ENCODE measurements around the gene CISH. TPM values are rescaled to one million over a fixed set of nuclear protein-coding genes. Genes with fewer than 3 reads are reported as not detected.

Gene CISH
- total and polyA plus RNA-seq, 9 donors: 6.2 to 28.0 (median 21.9) TPM

- no peaks in the 10 kb centered on the region for H3K9me3 ChIP-seq
- intact Hi-C loops (cut with DNase I): no loop called here
- no peak overlapping the region for H3K4me3 ChIP-seq
- no peaks in the 10 kb centered on the region for H3K36me3 ChIP-seq
- no peak overlapping the region for H3K27ac ChIP-seq
- peaks cover 1% of the 10 kb centered on the region for H3K4me1 ChIP-seq (ENCODE audit: insufficient read depth)
- no peak for DNase-seq
- 64 to 73% (median 66%) methylated on average over 3 of the region's 3 CpGs for WGBS, 3 donors
- TF ChIP-seq EP300 (IDR thresholded peaks at IDR 0.05) (no peak), POLR2A (IDR thresholded peaks at IDR 0.05) (no peak)
- TF ChIP-seq, protein P1, sequence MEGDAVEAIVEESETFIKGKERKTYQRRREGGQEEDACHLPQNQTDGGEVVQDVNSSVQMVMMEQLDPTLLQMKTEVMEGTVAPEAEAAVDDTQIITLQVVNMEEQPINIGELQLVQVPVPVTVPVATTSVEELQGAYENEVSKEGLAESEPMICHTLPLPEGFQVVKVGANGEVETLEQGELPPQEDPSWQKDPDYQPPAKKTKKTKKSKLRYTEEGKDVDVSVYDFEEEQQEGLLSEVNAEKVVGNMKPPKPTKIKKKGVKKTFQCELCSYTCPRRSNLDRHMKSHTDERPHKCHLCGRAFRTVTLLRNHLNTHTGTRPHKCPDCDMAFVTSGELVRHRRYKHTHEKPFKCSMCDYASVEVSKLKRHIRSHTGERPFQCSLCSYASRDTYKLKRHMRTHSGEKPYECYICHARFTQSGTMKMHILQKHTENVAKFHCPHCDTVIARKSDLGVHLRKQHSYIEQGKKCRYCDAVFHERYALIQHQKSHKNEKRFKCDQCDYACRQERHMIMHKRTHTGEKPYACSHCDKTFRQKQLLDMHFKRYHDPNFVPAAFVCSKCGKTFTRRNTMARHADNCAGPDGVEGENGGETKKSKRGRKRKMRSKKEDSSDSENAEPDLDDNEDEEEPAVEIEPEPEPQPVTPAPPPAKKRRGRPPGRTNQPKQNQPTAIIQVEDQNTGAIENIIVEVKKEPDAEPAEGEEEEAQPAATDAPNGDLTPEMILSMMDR (IDR thresholded peaks at IDR 0.05): no peak
- H3K27me3 ChIP-seq: no peaks in the 10 kb centered on the region
These were observed 42.5 kb upstream of the CISH start for GRCh38 chr3:50653937-50654595.

GRCh38 chr3:50652709-50653108, 41.1 kb upstream of the CISH start:
- no peak for DNase-seq
- TF ChIP-seq POLR2A (IDR thresholded peaks at IDR 0.05): no peak
- TF ChIP-seq, protein P1 (IDR thresholded peaks at IDR 0.05): peak in 1 of 3 donors; percentile 10
- H3K27ac ChIP-seq: no peak overlapping the region
- intact Hi-C loops (cut with DNase I): no loop called here
- no peaks in the 10 kb centered on the region for H3K9me3 ChIP-seq
- WGBS, 3 donors: 76 to 92% (median 84%) methylated on average over 2 of the region's 2 CpGs
- no peaks in the 10 kb centered on the region for H3K36me3 ChIP-seq
- peaks cover 4% of the 10 kb centered on the region for H3K4me1 ChIP-seq (ENCODE audit: insufficient read depth)
- no peaks in the 10 kb centered on the region for H3K27me3 ChIP-seq
- H3K4me3 ChIP-seq: no peak overlapping the region

GRCh38 chr3:50651920-50652529, 40.5 kb upstream of the CISH start:
- H3K9me3 ChIP-seq: no peaks in the 10 kb centered on the region
- intact Hi-C loops (cut with DNase I): no loop called here
- no peaks in the 10 kb centered on the region for H3K36me3 ChIP-seq
- no peak overlapping the region for H3K27ac ChIP-seq
- no peaks in the 10 kb centered on the region for H3K27me3 ChIP-seq
- TF ChIP-seq EP300 (IDR thresholded peaks at IDR 0.05) (no peak), POLR2A (IDR thresholded peaks at IDR 0.05) (no peak)
- TF ChIP-seq, protein P1 (IDR thresholded peaks at IDR 0.05): no peak
- no peak for DNase-seq
- WGBS, 3 donors: 51 to 64% (median 64%) methylated on average over 7 of the region's 7 CpGs
- no peak overlapping the region for H3K4me3 ChIP-seq
- peaks cover 4% of the 10 kb centered on the region for H3K4me1 ChIP-seq (ENCODE audit: insufficient read depth)

DNA sequence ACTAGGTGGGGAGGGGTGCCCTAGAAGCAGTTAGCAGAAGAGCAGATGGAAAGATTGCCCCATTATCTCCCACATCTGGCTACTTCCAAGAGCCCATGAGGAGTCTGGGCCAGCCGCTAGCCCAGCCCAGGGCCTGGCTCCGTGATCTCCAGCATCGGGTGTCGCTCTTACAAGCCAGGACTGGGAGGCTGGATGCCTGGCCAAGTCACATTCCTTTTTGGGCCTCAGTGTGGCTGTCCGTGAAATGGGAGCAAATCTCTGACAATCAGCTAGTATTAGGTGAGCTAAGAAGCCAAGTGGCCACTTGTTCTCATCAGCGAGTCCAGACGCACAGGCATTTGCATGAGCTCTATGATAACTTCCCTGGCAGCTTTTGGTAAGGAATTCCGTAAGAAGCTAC, 39.9 kb upstream of the CISH start:
- no peak overlapping the region for H3K27ac ChIP-seq
- WGBS, 3 donors: 85 to 92% (median 87%) methylated on average over 8 of the region's 8 CpGs
- DNase-seq: no peak
- TF ChIP-seq, protein P1 (IDR thresholded peaks at IDR 0.05): no peak
- no peak for TF ChIP-seq EP300 (IDR thresholded peaks at IDR 0.05)
- TF ChIP-seq POLR2A (IDR thresholded peaks at IDR 0.05): no peak
- no peaks in the 10 kb centered on the region for H3K27me3 ChIP-seq
- no peaks in the 10 kb centered on the region for H3K9me3 ChIP-seq
- H3K4me1 ChIP-seq (ENCODE audit: insufficient read depth): peaks cover 4% of the 10 kb centered on the region
- H3K4me3 ChIP-seq: no peak overlapping the region
- no peaks in the 10 kb centered on the region for H3K36me3 ChIP-seq
- intact Hi-C loops (cut with DNase I): no loop called here

Data from ovary (tissue), 9 donors.